HepG2 (cell line): ENCODE measurements around the gene ABCF1. TPM values are rescaled to one million over a fixed set of nuclear protein-coding genes. Genes with fewer than 3 reads are reported as not detected.

Experiments used
- ATAC-seq: fragments of 200-7000 bp; cut with Tn5 transposase; 3 replicates; pipeline ENCODE4 v1.9.1; 2020; ENCODE audit warnings: mild to moderate bottlenecking, moderate library complexity
- BruUV-seq: library from RNA; stranded (reverse); fragments of 400-500 nt; replicated peaks from 2 replicates; lab custom pipeline; 2021; lab: Mats Ljungman, UMichigan
- CTCF ChIA-PET: fragments of 300-600 bp; formaldehyde crosslinking; extraction: SDS; loops from one replicate; lab custom pipeline; 2021; ENCODE audit warnings: low total read pairs, inconsistent platforms, low intra/inter-chr PET ratio; lab: Yijun Ruan, JAX
- POLR2A ChIA-PET: fragments of 350-600 bp; sonication (Branson Sonifier 250); formaldehyde crosslinking; loops from one replicate; lab custom pipeline; 2020; ENCODE audit warnings: antibody characterized with exemption, inconsistent platforms; lab: Yijun Ruan, JAX
- DNase-seq: peaks from one replicate; pipeline ENCODE4 v3.0.0-alpha.2; 2015; ENCODE audit warnings: low spot score
- FAIRE-seq: peaks from 3 replicates; lab custom pipeline; 2011; peaks lifted over from hg19 to GRCh38; lab: Jason Lieb, UNC
- H2AFZ ChIP-seq: one replicate; pipeline ENCODE4 v1.6.1; 2011; ENCODE audit warnings: low read length, inconsistent platforms
- H3K27ac ChIP-seq: fragments of 300-600 bp; 3 replicates; pipeline ENCODE4 v1.8.0; 2011; ENCODE audit warnings: mixed run types, mild to moderate bottlenecking, mixed read lengths, low read length, inconsistent platforms; ENCODE audit not compliant: insufficient read depth; ENCODE audit errors: extremely low read length
- H3K27me3 ChIP-seq, 2 experiments: fragments of 200-600 bp in 1 of 2; 2 replicates in 1 of 2; 3 replicates in 1 of 2; pipeline versions ENCODE4 v1.6.0 to v1.8.0; 2011; ENCODE audit warnings: low read length in 2 of 2, mild to moderate bottlenecking in 2 of 2, moderate library complexity in 2 of 2, inconsistent platforms in 1 of 2; ENCODE audit not compliant: insufficient read depth in 2 of 2, control insufficient read depth in 1 of 2
- H3K36me3 ChIP-seq, 2 experiments: fragments of 200-600 bp in 1 of 2; replicated peaks in 1 of 2; 2 replicates in 1 of 2; 3 replicates in 1 of 2; pipeline versions ENCODE4 v1.5.1 to v1.8.0; 2011; ENCODE audit warnings: low read length in 2 of 2, inconsistent platforms in 1 of 2; ENCODE audit not compliant: insufficient read depth in 2 of 2, control insufficient read depth in 1 of 2
- H3K4me1 ChIP-seq: 2 replicates; pipeline ENCODE4 v1.5.1; 2012; ENCODE audit warnings: low read length, inconsistent platforms; ENCODE audit not compliant: insufficient read depth
- H3K4me2 ChIP-seq: 2 replicates; pipeline ENCODE4 v1.6.0; 2011; ENCODE audit warnings: low read depth, low read length, inconsistent platforms
- H3K4me3 ChIP-seq, 3 experiments: fragments of 200-600 bp in 1 of 3; sonication (generic), shearing (Covaris generic) in 1 of 3; replicated peaks in 1 of 3; 2 replicates each; pipeline ENCODE4 v1.5.1; 2011 to 2016; ENCODE audit warnings: low read length in 3 of 3, inconsistent platforms in 2 of 3, low read depth in 2 of 3, mild to moderate bottlenecking in 2 of 3, control low read depth in 1 of 3, mixed read lengths in 1 of 3; ENCODE audit not compliant: insufficient read depth in 1 of 3
- H3K79me2 ChIP-seq: one replicate; pipeline ENCODE4 v1.6.1; 2011; ENCODE audit warnings: low read length, inconsistent platforms; ENCODE audit not compliant: insufficient read depth
- H3K9ac ChIP-seq: 2 replicates; pipeline ENCODE4 v1.6.0; 2011; ENCODE audit warnings: mild to moderate bottlenecking, low read depth, low read length, inconsistent platforms; ENCODE audit not compliant: insufficient read depth
- H3K9me3 ChIP-seq: 2 replicates; pipeline ENCODE4 v1.5.1; 2012; ENCODE audit warnings: mild to moderate bottlenecking, low read length
- H4K20me1 ChIP-seq: 2 replicates; pipeline ENCODE4 v1.6.0; 2011; ENCODE audit warnings: inconsistent platforms, mild to moderate bottlenecking, low read length, moderate library complexity; ENCODE audit not compliant: insufficient read depth
- ISL2 ChIP-seq: sonication (generic); formaldehyde crosslinking; IDR thresholded peaks from 2 replicates; pipeline ENCODE4 v1.5.0; 2020; ENCODE audit warnings: missing genetic modification reagents
- KLF12 ChIP-seq: sonication (generic); formaldehyde crosslinking; IDR thresholded peaks from 2 replicates; pipeline ENCODE4 v1.4.0; 2020; ENCODE audit warnings: missing genetic modification reagents, borderline replicate concordance
- MAF1 ChIP-seq: sonication (generic); formaldehyde crosslinking; IDR thresholded peaks from 2 replicates; pipeline ENCODE4 v1.5.0; 2020; ENCODE audit warnings: missing genetic modification reagents, borderline replicate concordance
- POLR2AphosphoS2 ChIP-seq: IDR thresholded peaks from 2 replicates; pipeline ENCODE4 v1.6.1; 2011; ENCODE audit warnings: low read depth, low read length, improper control_type of control experiment
- POLR2AphosphoS5 ChIP-seq: IDR thresholded peaks from 2 replicates; pipeline ENCODE4 v1.6.1; 2012; ENCODE audit warnings: low read depth, low read length
- POLR2G ChIP-seq: fragments of 200-400 bp; formaldehyde crosslinking; IDR thresholded peaks from 2 replicates; pipeline ENCODE4 v1.6.1; 2018; ENCODE audit warnings: mild to moderate bottlenecking, low read depth, low read length, moderate library complexity
- RAD21 ChIP-seq: fragments of 450-650 bp; formaldehyde crosslinking; IDR thresholded peaks from 2 replicates; pipeline ENCODE4 v1.5.0; 2020; ENCODE audit warnings: mild to moderate bottlenecking
- RXRB ChIP-seq: IDR thresholded peaks from 2 replicates; pipeline ENCODE4 v1.6.1; 2016; ENCODE audit warnings: borderline replicate concordance, missing genetic modification reagents, missing compliant biosample characterization
- TBL1XR1 ChIP-seq: fragments of 150-350 bp; IDR thresholded peaks from 2 replicates; pipeline ENCODE4 v1.6.1; 2014; ENCODE audit warnings: borderline replicate concordance, low read length; ENCODE audit not compliant: partially characterized antibody
- ZBTB34 ChIP-seq: sonication (generic); formaldehyde crosslinking; IDR thresholded peaks from 2 replicates; pipeline ENCODE4 v1.8.0; 2022; ENCODE audit warnings: mild to moderate bottlenecking, missing genetic modification reagents
- ZFX ChIP-seq: sonication (generic); formaldehyde crosslinking; IDR thresholded peaks from 2 replicates; pipeline ENCODE4 v1.4.0; 2020; ENCODE audit warnings: mild to moderate bottlenecking, low read depth, missing genetic modification reagents, moderate library complexity
- ZMYM4 ChIP-seq: sonication (generic); formaldehyde crosslinking; IDR thresholded peaks from 2 replicates; pipeline ENCODE4 v1.8.1; 2023; ENCODE audit warnings: mild to moderate bottlenecking, missing genetic modification reagents
- ZNF180 ChIP-seq: sonication (generic); formaldehyde crosslinking; IDR thresholded peaks from 2 replicates; pipeline ENCODE4 v1.4.0; 2020; ENCODE audit warnings: low read depth, missing genetic modification reagents, borderline replicate concordance
- ZNF598 ChIP-seq: sonication (generic); formaldehyde crosslinking; IDR thresholded peaks from 2 replicates; pipeline ENCODE4 v1.5.1; 2020; ENCODE audit warnings: mild to moderate bottlenecking, missing genetic modification reagents, borderline replicate concordance
- ZNF674 ChIP-seq: sonication (generic); formaldehyde crosslinking; IDR thresholded peaks from 2 replicates; pipeline ENCODE4 v1.5.0; 2020; ENCODE audit warnings: low read depth, mild to moderate bottlenecking, missing genetic modification reagents
- ZNF766 ChIP-seq: sonication (generic); formaldehyde crosslinking; IDR thresholded peaks from 2 replicates; pipeline ENCODE4 v1.5.0; 2020; ENCODE audit warnings: missing genetic modification reagents, borderline replicate concordance
- ZNF792 ChIP-seq: IDR thresholded peaks from 2 replicates; pipeline ENCODE4 v1.6.1; 2016
- in situ Hi-C: cut with HindIII; loops from 2 replicates; pipeline ENCODE4 v1.10.0; 2017; ENCODE audit warnings: low pct_unique_long_range_greater_than_20kb; ENCODE audit not compliant: extremely low pct_ligation_motif_present
- intact Hi-C: fragments of 100-400 bp; cut with micrococcal nuclease; formaldehyde crosslinking; loops from one replicate; pipeline ENCODE4 v1.10.0; 2022; ENCODE audit not compliant: unreplicated experiment
- polyA plus RNA-seq, 8 experiments: library from polyadenylated mRNA; depleted of rRNA in 3 of 8; stranded (reverse) in 7 of 8; unstranded in 1 of 8; fragments of >200 nt; fragmentation: Illumina TruSeq in 4 of 8; extraction: Trizol in 4 of 8; gene quantifications; 2 replicates each; pipeline versions ENCODE4 v1.2.1 to v1.2.3, GENCODE V29; 2011 to 2016; ENCODE audit warnings: low read depth in 4 of 8, missing spikeins in 1 of 8, mixed read lengths in 1 of 8; ENCODE audit not compliant: insufficient read depth in 1 of 8
- total RNA-seq, 5 experiments: library from RNA; depleted of rRNA; stranded (reverse); fragments of >200 nt; fragmentation: Illumina TruSeq; extraction: Trizol; gene quantifications; 2 replicates each; pipeline ENCODE4 v1.2.3, GENCODE V29; 2016; ENCODE audit warnings: low read depth in 1 of 5
- TF ChIP-seq, protein P1 (sequence below): sonication (generic); formaldehyde crosslinking; IDR thresholded peaks from 2 replicates; pipeline ENCODE4 v1.4.0; 2020; ENCODE audit warnings: missing genetic modification reagents, mild to moderate bottlenecking, borderline replicate concordance
- TF ChIP-seq, protein P2 (sequence below): sonication (generic); formaldehyde crosslinking; IDR thresholded peaks from 2 replicates; pipeline ENCODE4 v1.4.0; 2020; ENCODE audit warnings: missing genetic modification reagents

The ABCF1 gene
- total and polyA plus RNA-seq, 2 of the 13 experiments (the other 11 are each of a cell fraction or from before 2014, with no cell fraction given): 25.4 to 98.9 TPM

- BruUV-seq: no TSS peak
- Histone ChIP-seq H3K36me3 (peaks cover 9 to 18% of the 10 kb centered on the region in 2 experiments), H3K79me2 (peaks cover 31% of the 10 kb centered on the region), H3K4me3 (no peak overlapping the region), H3K27me3 (no peaks in the 10 kb centered on the region; a peak in 1 of 5 replicates), H4K20me1 (peaks cover 12% of the 10 kb centered on the region), H3K4me2 (peak overlapping the region; percentile 88; the same call in 1 of the 2 replicates), H3K4me1 (peaks cover 22% of the 10 kb centered on the region), H3K9ac (no peak overlapping the region), H3K9me3 (no peaks in the 10 kb centered on the region), H3K27ac (peak overlapping the region; percentile 98), H2AFZ (no peak overlapping the region)
- intact Hi-C loops: no loop called here
- ATAC-seq: no peak
- POLR2A ChIA-PET: interaction anchor here (0.5 to 4.8 kb wide), 21 partner anchors 12 to 113 kb away, joined by 3 to 172 read pairs (median 6); partner anchors contain the start of genes ABCF1, ATAT1, C6orf136 and DHX16
- in situ Hi-C loops: no loop called here
- CTCF ChIA-PET: no interaction called here
- FAIRE-seq: no peak
- no peak for DNase-seq
- TF ChIP-seq ZNF674 (CRISPR knock-in tag): no peak
- TF ChIP-seq RAD21: no peak
- no peak for TF ChIP-seq ZNF766
- peak; percentile 17; the same call in 1 of the 2 replicates for TF ChIP-seq POLR2AphosphoS2
- no peak for TF ChIP-seq ZMYM4
- peak; percentile 63; the same call in 1 of the 2 replicates for TF ChIP-seq POLR2AphosphoS5
- TF ChIP-seq RXRB (CRISPR knock-in tag): 0 out of 2 replicates have a peak, but pooled peaks have one; percentile 3
- no peak for TF ChIP-seq ZNF180
- no peak for TF ChIP-seq ZNF598 (CRISPR knock-in tag)
- TF ChIP-seq, protein P1, sequence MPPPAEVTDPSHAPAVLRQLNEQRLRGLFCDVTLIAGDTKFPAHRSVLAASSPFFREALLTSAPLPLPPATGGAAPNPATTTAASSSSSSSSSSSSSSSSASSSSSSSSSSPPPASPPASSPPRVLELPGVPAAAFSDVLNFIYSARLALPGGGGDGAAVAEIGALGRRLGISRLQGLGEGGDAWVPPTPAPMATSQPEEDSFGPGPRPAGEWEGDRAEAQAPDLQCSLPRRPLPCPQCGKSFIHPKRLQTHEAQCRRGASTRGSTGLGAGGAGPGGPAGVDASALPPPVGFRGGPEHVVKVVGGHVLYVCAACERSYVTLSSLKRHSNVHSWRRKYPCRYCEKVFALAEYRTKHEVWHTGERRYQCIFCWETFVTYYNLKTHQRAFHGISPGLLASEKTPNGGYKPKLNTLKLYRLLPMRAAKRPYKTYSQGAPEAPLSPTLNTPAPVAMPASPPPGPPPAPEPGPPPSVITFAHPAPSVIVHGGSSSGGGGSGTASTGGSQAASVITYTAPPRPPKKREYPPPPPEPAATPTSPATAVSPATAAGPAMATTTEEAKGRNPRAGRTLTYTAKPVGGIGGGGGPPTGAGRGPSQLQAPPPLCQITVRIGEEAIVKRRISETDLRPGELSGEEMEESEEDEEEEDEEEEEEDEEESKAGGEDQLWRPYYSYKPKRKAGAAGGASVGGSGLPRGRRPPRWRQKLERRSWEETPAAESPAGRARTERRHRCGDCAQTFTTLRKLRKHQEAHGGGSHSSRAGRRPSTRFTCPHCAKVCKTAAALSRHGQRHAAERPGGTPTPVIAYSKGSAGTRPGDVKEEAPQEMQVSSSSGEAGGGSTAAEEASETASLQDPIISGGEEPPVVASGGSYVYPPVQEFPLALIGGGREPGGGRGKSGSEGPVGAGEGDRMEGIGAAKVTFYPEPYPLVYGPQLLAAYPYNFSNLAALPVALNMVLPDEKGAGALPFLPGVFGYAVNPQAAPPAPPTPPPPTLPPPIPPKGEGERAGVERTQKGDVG (CRISPR knock-in tag): no peak
- TF ChIP-seq, protein P2, sequence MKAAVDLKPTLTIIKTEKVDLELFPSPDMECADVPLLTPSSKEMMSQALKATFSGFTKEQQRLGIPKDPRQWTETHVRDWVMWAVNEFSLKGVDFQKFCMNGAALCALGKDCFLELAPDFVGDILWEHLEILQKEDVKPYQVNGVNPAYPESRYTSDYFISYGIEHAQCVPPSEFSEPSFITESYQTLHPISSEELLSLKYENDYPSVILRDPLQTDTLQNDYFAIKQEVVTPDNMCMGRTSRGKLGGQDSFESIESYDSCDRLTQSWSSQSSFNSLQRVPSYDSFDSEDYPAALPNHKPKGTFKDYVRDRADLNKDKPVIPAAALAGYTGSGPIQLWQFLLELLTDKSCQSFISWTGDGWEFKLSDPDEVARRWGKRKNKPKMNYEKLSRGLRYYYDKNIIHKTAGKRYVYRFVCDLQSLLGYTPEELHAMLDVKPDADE: no peak
- no peak for TF ChIP-seq ZFX (CRISPR knock-in tag)
- no peak for TF ChIP-seq TBL1XR1
- TF ChIP-seq ZNF792 (CRISPR knock-in tag): no peak
- TF ChIP-seq MAF1 (CRISPR knock-in tag): no peak
- TF ChIP-seq ZBTB34 (CRISPR knock-in tag): no peak
- no peak for TF ChIP-seq KLF12 (CRISPR knock-in tag)
- TF ChIP-seq POLR2G: peak; percentile 19
- TF ChIP-seq ISL2 (CRISPR knock-in tag): 0 out of 2 replicates have a peak, but pooled peaks have one; percentile 0
Observed at GRCh38 chr6:30613251-30614043, 42.2 kb downstream of the ABCF1 start.
